ENCODE data around the gene MTAP.

Gene MTAP

DNA sequence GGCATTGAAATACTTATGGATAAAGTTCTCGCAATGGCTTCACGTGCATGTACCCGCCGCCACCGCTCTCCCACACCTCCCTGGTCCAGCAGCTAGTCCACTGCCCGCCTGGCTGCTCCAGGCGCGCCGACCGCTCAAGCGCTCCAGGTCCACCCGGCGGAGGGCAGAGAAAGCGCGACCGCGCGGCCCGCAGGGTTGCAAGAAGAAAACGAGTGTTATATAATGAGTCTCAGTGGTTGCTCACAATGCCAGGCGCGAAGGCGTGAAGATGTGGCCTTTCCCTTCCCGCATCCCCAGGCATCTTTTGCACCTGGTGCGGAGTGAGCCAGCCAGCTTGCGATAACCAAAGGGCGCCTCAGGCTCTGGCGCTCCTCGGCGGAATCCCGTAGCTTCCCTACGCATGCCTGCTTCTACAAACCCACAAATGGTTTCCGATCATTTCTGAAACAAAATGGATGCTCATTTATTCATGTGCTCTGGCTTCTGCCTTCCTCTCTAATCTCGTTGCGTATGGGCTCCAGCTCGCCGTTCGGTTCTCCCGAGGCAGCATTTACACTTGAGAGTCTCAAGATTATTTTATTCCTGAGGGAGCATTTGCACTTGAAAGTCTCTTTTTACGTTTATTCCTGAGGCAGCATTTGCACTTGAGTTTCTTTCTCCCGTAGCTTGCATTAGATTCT is 166.0 kb downstream of the MTAP start:
- H3K36me3 Mint-ChIP-seq (ENCODE audit: low read depth): no peaks in the 10 kb centered on the region
- TF ChIP-seq, protein P1, sequence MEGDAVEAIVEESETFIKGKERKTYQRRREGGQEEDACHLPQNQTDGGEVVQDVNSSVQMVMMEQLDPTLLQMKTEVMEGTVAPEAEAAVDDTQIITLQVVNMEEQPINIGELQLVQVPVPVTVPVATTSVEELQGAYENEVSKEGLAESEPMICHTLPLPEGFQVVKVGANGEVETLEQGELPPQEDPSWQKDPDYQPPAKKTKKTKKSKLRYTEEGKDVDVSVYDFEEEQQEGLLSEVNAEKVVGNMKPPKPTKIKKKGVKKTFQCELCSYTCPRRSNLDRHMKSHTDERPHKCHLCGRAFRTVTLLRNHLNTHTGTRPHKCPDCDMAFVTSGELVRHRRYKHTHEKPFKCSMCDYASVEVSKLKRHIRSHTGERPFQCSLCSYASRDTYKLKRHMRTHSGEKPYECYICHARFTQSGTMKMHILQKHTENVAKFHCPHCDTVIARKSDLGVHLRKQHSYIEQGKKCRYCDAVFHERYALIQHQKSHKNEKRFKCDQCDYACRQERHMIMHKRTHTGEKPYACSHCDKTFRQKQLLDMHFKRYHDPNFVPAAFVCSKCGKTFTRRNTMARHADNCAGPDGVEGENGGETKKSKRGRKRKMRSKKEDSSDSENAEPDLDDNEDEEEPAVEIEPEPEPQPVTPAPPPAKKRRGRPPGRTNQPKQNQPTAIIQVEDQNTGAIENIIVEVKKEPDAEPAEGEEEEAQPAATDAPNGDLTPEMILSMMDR (IDR thresholded peaks at IDR 0.05): no peak
- H3K27me3 Mint-ChIP-seq (ENCODE audit: low read depth, poor library complexity): peaks cover 100% of the 10 kb centered on the region
- H3K27ac Mint-ChIP-seq: no peak overlapping the region
- H3K4me3 Mint-ChIP-seq: no peak overlapping the region
- H3K9me3 Mint-ChIP-seq: peaks cover 5% of the 10 kb centered on the region
- peak; percentile 61 for DNase-seq
- H3K4me1 Mint-ChIP-seq: peaks cover 18% of the 10 kb centered on the region

DNA sequence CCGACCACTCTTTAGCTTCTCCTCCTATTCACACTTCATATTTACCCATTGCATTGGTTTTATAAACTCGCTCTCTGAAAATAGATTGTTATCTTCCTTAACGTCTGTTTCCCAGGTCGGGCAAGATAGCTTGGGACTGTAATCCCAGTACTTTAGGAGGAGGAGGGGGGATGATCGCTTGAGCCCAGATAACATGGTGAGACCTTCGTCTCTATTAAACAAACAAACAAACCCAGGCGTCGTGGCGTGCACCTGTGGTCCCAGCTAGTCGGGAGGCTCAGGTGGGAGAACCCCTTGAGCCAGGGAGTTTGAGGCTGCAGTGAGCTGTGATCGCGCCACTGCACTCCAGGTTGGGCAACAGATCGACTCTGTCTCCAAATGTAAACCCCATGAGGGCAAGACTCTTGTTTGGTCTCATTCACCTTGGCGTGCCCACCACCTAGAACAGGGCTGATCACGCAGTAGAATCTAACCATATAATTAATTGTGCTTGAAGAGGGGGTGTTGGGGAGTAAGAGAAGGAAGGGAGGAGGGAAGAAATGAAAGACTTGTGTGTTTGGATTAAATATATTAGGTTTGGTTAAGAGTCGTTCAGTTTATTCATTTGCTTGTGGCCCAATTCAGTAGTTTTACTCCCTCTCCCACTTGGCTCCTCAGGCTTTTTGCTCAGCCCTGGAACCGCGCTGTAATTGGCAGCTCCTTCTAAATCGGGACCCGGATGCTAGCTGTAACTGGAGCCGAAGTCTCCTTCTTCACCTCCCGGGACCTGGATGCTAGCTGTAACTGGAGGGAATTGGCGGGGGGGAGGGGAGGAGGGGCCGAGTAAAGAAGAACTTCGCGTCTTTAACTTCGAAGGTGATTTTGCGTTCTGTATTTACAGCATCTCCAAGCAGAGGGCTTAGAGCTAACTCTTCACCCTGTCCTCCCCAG is 166.8 kb downstream of the MTAP start:
- no peak for DNase-seq
- peaks cover 100% of the 10 kb centered on the region for H3K27me3 Mint-ChIP-seq (ENCODE audit: low read depth, poor library complexity)
- peaks cover 21% of the 10 kb centered on the region for H3K4me1 Mint-ChIP-seq
- H3K4me3 Mint-ChIP-seq: no peak overlapping the region
- TF ChIP-seq, protein P1 (IDR thresholded peaks at IDR 0.05): no peak
- H3K9me3 Mint-ChIP-seq: no peaks in the 10 kb centered on the region
- H3K36me3 Mint-ChIP-seq (ENCODE audit: low read depth): no peaks in the 10 kb centered on the region
- H3K27ac Mint-ChIP-seq: no peak overlapping the region

DNA sequence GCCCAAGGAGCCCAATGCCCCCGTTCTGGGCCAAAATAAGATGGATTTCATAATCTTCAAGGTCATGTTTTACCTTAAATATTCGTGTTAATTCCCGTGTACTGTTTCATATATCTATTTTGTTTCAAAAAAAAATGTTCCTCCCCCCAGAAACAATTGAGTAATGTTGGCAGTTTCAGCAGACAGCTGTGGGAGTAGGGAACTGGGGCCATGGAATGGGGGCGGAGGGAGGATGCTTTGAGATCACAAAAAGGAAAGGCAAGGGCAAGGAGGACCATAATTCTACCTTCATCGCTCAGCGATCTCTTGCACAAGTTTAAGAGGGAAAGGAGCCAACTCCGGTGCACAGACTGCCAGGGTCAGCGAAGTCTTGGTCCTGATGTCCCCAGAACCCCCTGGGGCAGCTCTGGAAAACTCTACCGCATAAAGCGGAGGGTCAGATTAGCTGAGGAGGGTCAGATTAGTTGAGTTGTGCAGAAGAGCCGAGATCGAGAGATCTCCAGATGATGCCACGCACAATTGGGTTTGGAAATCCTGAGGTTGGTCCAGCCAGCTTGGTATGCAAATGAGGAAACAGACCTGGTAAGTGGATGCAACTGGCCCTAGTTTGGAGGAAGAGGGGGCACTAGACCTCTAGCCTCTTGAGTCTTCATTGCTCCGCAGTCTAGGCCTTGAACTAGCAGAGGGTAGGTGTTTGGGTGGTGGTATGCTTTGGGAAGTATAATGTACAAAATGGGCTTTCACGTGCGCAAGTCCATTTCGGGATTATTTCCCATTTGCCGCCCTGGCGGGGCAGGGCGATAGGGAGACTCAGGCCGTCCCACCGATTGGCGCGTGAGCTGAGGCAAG is 167.7 kb downstream of the MTAP start:
- TF ChIP-seq, protein P1 (IDR thresholded peaks at IDR 0.05): no peak
- Mint-ChIP-seq H3K9me3 (no peaks in the 10 kb centered on the region), H3K4me1 (peaks cover 28% of the 10 kb centered on the region), H3K4me3 (no peak overlapping the region), H3K27me3 (ENCODE audit: low read depth, poor library complexity) (peaks cover 100% of the 10 kb centered on the region), H3K27ac (no peak overlapping the region), H3K36me3 (ENCODE audit: low read depth) (no peaks in the 10 kb centered on the region)
- DNase-seq: no peak

DNA sequence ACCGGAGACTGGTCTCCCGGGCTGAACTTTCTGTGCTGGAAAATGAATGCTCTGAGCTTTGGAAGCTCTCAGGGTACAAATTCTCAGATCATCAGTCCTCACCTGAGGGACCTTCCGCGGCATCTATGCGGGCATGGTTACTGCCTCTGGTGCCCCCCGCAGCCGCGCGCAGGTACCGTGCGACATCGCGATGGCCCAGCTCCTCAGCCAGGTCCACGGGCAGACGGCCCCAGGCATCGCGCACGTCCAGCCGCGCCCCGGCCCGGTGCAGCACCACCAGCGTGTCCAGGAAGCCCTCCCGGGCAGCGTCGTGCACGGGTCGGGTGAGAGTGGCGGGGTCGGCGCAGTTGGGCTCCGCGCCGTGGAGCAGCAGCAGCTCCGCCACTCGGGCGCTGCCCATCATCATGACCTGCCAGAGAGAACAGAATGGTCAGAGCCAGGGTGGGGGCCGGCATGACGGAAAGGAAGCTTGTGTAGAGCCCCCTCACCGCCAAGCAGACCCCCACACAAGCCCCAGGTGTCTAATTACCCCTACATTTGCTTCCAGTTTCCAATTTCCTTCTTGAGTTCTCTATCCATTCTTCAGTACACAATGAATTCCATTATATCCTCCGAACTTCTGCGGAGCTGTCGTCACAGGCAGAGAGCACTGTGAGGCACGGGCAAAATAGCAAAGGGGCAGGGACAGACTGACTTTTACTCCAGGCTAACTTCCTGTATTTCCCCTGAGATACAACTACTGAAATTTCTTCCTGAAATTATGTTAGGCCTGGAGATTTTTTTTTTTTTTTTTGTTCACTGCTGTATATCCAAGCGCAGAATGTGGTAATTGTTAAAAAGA is 168.6 kb downstream of the MTAP start:
- Mint-ChIP-seq H3K4me1 (peaks cover 26% of the 10 kb centered on the region), H3K9me3 (no peaks in the 10 kb centered on the region), H3K27me3 (ENCODE audit: low read depth, poor library complexity) (peaks cover 100% of the 10 kb centered on the region), H3K36me3 (ENCODE audit: low read depth) (no peaks in the 10 kb centered on the region), H3K4me3 (no peak overlapping the region), H3K27ac (no peak overlapping the region)
- TF ChIP-seq, protein P1 (IDR thresholded peaks at IDR 0.05): no peak
- peak; percentile 30 for DNase-seq

DNA sequence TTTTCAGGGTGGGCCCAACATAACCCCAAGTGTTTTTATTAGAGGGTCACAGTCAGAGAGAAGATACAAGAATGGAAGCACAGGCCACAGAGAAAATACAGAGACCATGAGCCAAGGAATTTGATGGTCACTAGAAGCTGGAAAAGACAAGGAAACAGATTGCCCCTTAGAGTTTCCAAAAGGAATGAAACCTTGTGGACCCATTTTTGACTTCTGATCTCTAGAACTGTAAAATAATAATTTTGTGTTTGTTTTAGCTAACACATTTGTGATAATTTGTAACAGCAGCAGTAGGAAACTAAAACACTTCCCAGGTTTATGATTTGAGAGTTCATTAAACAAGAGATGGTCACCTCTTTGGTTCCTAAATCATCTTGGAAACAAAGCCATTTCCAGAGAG is 169.9 kb downstream of the MTAP start:
- TF ChIP-seq, protein P1 (IDR thresholded peaks at IDR 0.05): no peak
- peaks cover 100% of the 10 kb centered on the region for H3K27me3 Mint-ChIP-seq (ENCODE audit: low read depth, poor library complexity)

More for the DNA sequence above, 169.9 kb downstream of the MTAP start:
- H3K4me1 Mint-ChIP-seq: peaks cover 26% of the 10 kb centered on the region
- H3K27ac Mint-ChIP-seq: no peak overlapping the region
- H3K9me3 Mint-ChIP-seq: no peaks in the 10 kb centered on the region
- H3K4me3 Mint-ChIP-seq: no peak overlapping the region
- DNase-seq: no peak
- H3K36me3 Mint-ChIP-seq (ENCODE audit: low read depth): no peaks in the 10 kb centered on the region

Data from nephron progenitor cell (in vitro differentiated cells).